NCI-H524 (cell line): ENCODE data around the gene LRMDA.
"Not testable (repeated sequence)": the region's sequence is repeated elsewhere in the genome, so short reads cannot be mapped to it uniquely, and the experiment has no call there.

Source experiments
- DNase-seq, 2 experiments: peaks; one replicate each; lab custom pipeline; 2025; lab: John Stamatoyannopoulos, UW

LRMDA gene

GRCh38 chr10:76554033-76554408 lies 1122.6 kb downstream of the LRMDA start:
- no peak for DNase-seq

GRCh38 chr10:76554478-76554877 lies 1123.1 kb downstream of the LRMDA start:
- DNase-seq: no peak

- no peak for DNase-seq
These were observed 1123.7 kb downstream of the LRMDA start for GRCh38 chr10:76555067-76555670.

- DNase-seq: no peak
These were observed 1125.9 kb downstream of the LRMDA start for GRCh38 chr10:76557366-76557765.

GRCh38 chr10:76558586-76558985 lies 1127.2 kb downstream of the LRMDA start:
- DNase-seq: no peak

GRCh38 chr10:76558996-76559891 lies 1127.8 kb downstream of the LRMDA start:
- no peak for DNase-seq

- peak in 1 of 2 experiments; percentile 14 for DNase-seq
These were observed 1128.4 kb downstream of the LRMDA start for GRCh38 chr10:76559892-76560220.

GRCh38 chr10:76560338-76560737 lies 1128.9 kb downstream of the LRMDA start:
- no peak for DNase-seq

GRCh38 chr10:76563286-76563685 lies 1131.9 kb downstream of the LRMDA start:
- no peak for DNase-seq

- DNase-seq: no peak
These were observed 1140.6 kb downstream of the LRMDA start for GRCh38 chr10:76572021-76572420.

- no peak for DNase-seq
These were observed 1145.0 kb downstream of the LRMDA start for GRCh38 chr10:76576276-76576962.

- no peak for DNase-seq
These were observed 1146.0 kb downstream of the LRMDA start for GRCh38 chr10:76577455-76577854.

GRCh38 chr10:76581506-76582256 lies 1150.3 kb downstream of the LRMDA start:
- no peak for DNase-seq

GRCh38 chr10:76582531-76582930 lies 1151.1 kb downstream of the LRMDA start:
- no peak for DNase-seq

- DNase-seq: no peak
These were observed 1152.3 kb downstream of the LRMDA start for GRCh38 chr10:76583711-76584161.

- not testable (repeated sequence) for DNase-seq
These were observed 1153.0 kb downstream of the LRMDA start for GRCh38 chr10:76584466-76584865.
